Stimulated activated CD4-positive, alpha-beta T cell treated with anti-CD3 and anti-CD28 coated beads, Interleukin-4, amount 100 ng/mL, for 1 hour (primary cell): ENCODE results near the gene IFI44.

Experiments
- DNase-seq: peaks from one replicate; pipeline ENCODE4 v3.0.0-alpha.2; 2020

The IFI44 gene

DNA sequence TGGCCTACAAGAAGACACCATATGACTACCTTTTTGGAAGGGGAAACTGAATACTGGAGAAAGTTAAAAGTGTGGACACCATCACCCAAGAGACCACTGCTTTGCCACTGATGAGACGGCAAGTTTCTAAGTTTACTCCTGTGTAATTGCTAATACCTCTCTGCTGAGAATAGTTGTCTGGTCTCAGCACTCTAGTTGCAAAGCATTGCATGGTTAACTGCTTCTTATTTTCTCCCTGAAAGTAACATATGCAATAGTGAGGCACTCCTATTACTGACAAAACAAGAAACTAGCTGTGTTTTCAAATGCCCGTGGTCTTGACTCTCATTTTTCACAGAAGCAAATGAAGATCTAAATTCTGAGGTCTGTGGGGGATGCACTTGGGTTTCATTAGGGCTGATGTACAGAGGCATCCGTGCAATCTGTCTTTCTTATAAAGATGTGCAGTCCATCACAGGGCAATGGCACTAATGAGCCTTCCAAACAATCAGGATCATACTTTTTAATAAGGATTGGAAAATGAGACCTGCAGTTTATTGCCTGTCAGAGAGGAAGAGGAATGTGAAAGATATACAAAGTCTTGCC lies 62.9 kb downstream of the IFI44 start:
- no peak for DNase-seq

DNA sequence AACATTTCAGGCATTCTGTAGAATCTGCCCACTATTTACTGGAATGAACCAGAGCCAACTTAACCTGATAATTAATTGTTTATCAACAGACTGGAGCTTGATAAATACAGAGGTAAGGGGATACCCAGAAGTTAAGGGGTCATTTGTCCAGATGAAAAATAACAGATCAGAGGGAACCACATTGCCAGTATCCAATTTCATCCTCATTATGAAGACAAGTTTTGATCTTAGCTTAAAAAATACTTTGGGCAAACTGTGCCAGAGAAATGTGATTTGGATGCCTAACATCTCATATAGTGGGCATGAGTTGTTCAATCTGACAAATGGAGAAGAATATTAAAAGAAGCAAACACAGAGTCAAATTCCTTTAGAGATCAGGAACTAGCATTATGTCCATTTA lies 63.7 kb downstream of the IFI44 start:
- no peak for DNase-seq
